ENCODE data around the gene SLC7A8.

The SLC7A8 gene

DNA sequence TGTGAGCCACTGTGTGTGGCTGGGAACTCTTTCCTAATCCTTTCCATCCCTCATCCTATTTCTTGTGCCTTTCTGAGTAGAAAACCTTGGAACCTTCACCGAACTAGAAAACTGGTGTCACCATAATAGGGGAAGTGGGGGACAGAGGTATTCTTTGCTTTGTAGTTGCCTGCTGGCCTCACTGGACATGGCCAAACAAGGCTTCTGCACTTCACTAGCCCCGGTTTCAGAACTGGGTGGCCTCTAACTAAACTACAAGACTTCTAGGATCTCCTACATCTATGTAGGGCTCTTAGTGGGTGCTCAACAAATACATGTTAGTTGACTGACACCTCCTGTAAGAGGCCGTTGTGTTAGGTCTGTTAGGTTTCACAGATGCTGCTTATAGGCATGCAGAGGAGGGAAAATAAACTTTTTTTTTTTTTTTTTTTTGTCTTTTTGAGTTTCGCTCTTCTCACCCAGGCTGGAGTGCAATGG, 78.1 kb downstream of the SLC7A8 start:
- Histone ChIP-seq H3K27me3 (ENCODE audit: control insufficient read depth, insufficient read depth, low read length) (peaks cover 11% of the 10 kb centered on the region), H3K36me3 (ENCODE audit: control insufficient read depth, insufficient read depth, low read length) (no peaks in the 10 kb centered on the region), H3K9me3 (ENCODE audit: control insufficient read depth, insufficient read depth, low read length) (no peaks in the 10 kb centered on the region), H3K4me3 (ENCODE audit: low read depth, low read length) (no peak overlapping the region), H3K4me1 (ENCODE audit: control insufficient read depth, insufficient read depth, low read length) (peaks cover 14% of the 10 kb centered on the region), H3K9ac (ENCODE audit: low read depth, low read length) (no peak overlapping the region)

DNA sequence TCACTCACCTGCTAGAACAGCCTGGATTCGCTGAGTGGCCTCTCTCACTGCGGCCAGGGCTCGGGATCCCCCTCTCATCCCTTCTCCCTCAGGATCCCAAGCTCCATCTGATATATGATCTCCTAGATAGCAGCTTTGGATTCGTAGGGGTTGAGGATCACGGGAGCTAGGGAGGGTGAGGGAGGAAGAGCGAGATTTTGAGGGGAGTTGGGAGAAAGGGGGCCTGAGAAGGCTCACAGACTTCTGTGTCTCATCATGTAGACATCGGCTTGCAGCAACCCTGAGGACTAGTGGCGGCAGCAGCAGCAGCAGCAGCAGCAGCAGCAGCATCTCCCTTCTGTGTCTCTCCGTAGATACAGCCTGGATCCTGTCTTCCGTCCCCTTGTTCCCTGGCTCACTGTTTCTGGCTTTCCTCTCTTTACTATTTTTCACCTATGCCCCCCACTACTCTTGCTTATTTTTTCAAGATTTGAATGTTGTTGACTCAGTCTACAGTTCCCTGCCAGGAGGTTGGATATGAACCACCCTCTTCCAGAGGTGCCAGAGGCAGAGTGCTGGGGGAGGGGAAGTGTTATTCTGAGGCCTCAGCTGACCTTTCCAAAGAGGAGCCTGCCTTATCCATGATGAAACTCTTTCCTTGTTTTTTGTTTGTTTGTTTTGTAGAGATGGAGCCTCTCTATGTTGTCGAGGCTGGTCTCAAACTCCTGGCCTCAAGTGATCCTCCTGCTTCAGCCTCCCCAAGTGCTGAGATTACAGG, 78.7 kb downstream of the SLC7A8 start, which contains the start of gene CIROP:
Gene CIROP, minus strand, starts transcription at position 399 of the 757 bp plus-strand sequence. Its CDS starts 69 bp downstream, at position 330.
- no peaks in the 10 kb centered on the region for H3K36me3 ChIP-seq (ENCODE audit: control insufficient read depth, insufficient read depth, low read length)
- no peak within 1 kb of the TSS for H3K4me3 ChIP-seq (ENCODE audit: low read depth, low read length)

GRCh38 chr14:23104070-23104590, 79.3 kb downstream of the SLC7A8 start:
- H3K9ac ChIP-seq (ENCODE audit: low read depth, low read length) = no peak overlapping the region
- no peaks in the 10 kb centered on the region for H3K36me3 ChIP-seq (ENCODE audit: control insufficient read depth, insufficient read depth, low read length)
- H3K27me3 ChIP-seq (ENCODE audit: control insufficient read depth, insufficient read depth, low read length) = peaks cover 7% of the 10 kb centered on the region
- peaks cover 14% of the 10 kb centered on the region for H3K4me1 ChIP-seq (ENCODE audit: control insufficient read depth, insufficient read depth, low read length)
- H3K9me3 ChIP-seq (ENCODE audit: control insufficient read depth, insufficient read depth, low read length) = no peaks in the 10 kb centered on the region
- no peak overlapping the region for H3K4me3 ChIP-seq (ENCODE audit: low read depth, low read length)

More for the DNA sequence above, 78.7 kb downstream of the SLC7A8 start, which contains the start of gene CIROP:
- Histone ChIP-seq H3K9ac (ENCODE audit: low read depth, low read length) (no peak within 1 kb of the TSS), H3K27me3 (ENCODE audit: control insufficient read depth, insufficient read depth, low read length) (peaks cover 7% of the 10 kb centered on the region), H3K4me1 (ENCODE audit: control insufficient read depth, insufficient read depth, low read length) (peaks cover 14% of the 10 kb centered on the region), H3K9me3 (ENCODE audit: control insufficient read depth, insufficient read depth, low read length) (no peaks in the 10 kb centered on the region)

DNA sequence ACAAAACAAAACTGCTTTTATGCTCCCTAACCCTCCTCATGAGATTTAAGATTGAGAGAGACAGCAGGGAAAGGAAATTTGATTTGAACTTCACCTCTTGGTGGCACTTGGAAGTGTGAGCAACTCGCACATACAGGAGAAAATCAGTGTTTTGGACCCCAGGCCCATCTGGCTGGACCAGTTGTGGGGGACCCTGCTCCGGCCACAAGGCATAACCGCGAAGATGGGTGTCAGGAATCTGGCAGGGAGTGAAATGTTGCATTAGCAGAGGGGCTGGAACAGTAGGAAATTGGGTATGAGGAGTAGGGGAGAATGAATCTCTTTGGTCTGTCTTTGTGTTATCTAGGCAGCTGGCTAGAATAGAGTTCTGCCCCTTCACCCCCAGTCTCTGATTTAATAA, 79.9 kb downstream of the SLC7A8 start:
- Histone ChIP-seq H3K4me1 (ENCODE audit: control insufficient read depth, insufficient read depth, low read length) (peaks cover 14% of the 10 kb centered on the region), H3K9ac (ENCODE audit: low read depth, low read length) (no peak overlapping the region), H3K9me3 (ENCODE audit: control insufficient read depth, insufficient read depth, low read length) (no peaks in the 10 kb centered on the region), H3K27me3 (ENCODE audit: control insufficient read depth, insufficient read depth, low read length) (peaks cover 7% of the 10 kb centered on the region), H3K36me3 (ENCODE audit: control insufficient read depth, insufficient read depth, low read length) (no peaks in the 10 kb centered on the region), H3K4me3 (ENCODE audit: low read depth, low read length) (no peak overlapping the region)

GRCh38 chr14:23102801-23103200, 80.7 kb downstream of the SLC7A8 start:
- Histone ChIP-seq H3K4me1 (ENCODE audit: control insufficient read depth, insufficient read depth, low read length) (peaks cover 14% of the 10 kb centered on the region), H3K27me3 (ENCODE audit: control insufficient read depth, insufficient read depth, low read length) (peaks cover 7% of the 10 kb centered on the region), H3K4me3 (ENCODE audit: low read depth, low read length) (no peak overlapping the region), H3K9me3 (ENCODE audit: control insufficient read depth, insufficient read depth, low read length) (no peaks in the 10 kb centered on the region), H3K9ac (ENCODE audit: low read depth, low read length) (no peak overlapping the region), H3K36me3 (ENCODE audit: control insufficient read depth, insufficient read depth, low read length) (no peaks in the 10 kb centered on the region)

DNA sequence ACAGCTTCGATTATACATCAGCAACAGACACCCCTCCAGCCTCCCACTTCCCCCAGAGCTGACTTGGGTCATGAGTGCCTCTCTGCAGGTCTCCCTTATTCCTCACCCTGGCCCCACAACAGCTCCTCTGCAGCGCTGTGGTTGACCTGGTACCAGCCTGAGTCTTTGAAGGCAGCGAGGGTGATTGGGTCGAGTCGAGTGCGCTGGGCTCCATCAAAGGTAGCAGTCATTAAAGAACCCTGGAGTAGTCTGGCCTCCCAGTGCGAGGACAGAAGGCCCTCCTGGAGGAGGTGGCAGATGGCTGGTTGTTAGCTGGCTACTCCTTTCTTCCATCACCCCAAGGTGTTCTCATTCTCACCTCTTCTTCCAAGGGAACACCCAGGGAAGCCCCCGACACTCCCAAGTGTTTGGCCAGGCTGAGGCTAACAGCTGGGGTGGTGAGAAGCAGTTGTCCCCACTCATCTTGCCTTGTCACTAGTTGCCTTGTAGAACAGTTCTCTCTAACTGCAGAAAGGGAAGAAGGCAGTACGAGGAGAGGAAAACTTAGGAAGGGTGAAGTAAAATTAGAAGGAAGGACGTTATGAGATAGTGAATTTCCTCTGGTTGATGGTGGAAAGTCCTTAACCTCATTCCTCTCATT, 81.4 kb downstream of the SLC7A8 start:
- Histone ChIP-seq H3K4me3 (ENCODE audit: low read depth, low read length) (no peak overlapping the region), H3K27me3 (ENCODE audit: control insufficient read depth, insufficient read depth, low read length) (peaks cover 7% of the 10 kb centered on the region), H3K4me1 (ENCODE audit: control insufficient read depth, insufficient read depth, low read length) (peaks cover 14% of the 10 kb centered on the region), H3K36me3 (ENCODE audit: control insufficient read depth, insufficient read depth, low read length) (no peaks in the 10 kb centered on the region), H3K9ac (ENCODE audit: low read depth, low read length) (no peak overlapping the region), H3K9me3 (ENCODE audit: control insufficient read depth, insufficient read depth, low read length) (no peaks in the 10 kb centered on the region)

GRCh38 chr14:23101213-23101970, 82.1 kb downstream of the SLC7A8 start:
- H3K9ac ChIP-seq (ENCODE audit: low read depth, low read length) = no peak overlapping the region
- no peaks in the 10 kb centered on the region for H3K9me3 ChIP-seq (ENCODE audit: control insufficient read depth, insufficient read depth, low read length)
- H3K27me3 ChIP-seq (ENCODE audit: control insufficient read depth, insufficient read depth, low read length) = peaks cover 7% of the 10 kb centered on the region
- no peaks in the 10 kb centered on the region for H3K36me3 ChIP-seq (ENCODE audit: control insufficient read depth, insufficient read depth, low read length)
- H3K4me3 ChIP-seq (ENCODE audit: low read depth, low read length) = no peak overlapping the region
- peaks cover 14% of the 10 kb centered on the region for H3K4me1 ChIP-seq (ENCODE audit: control insufficient read depth, insufficient read depth, low read length)

GRCh38 chr14:23099212-23099861, 84.1 kb downstream of the SLC7A8 start:
- Histone ChIP-seq H3K27me3 (ENCODE audit: control insufficient read depth, insufficient read depth, low read length) (peaks cover 7% of the 10 kb centered on the region), H3K4me3 (ENCODE audit: low read depth, low read length) (no peak overlapping the region), H3K9me3 (ENCODE audit: control insufficient read depth, insufficient read depth, low read length) (no peaks in the 10 kb centered on the region), H3K4me1 (ENCODE audit: control insufficient read depth, insufficient read depth, low read length) (peaks cover 5% of the 10 kb centered on the region), H3K9ac (ENCODE audit: low read depth, low read length) (no peak overlapping the region), H3K36me3 (ENCODE audit: control insufficient read depth, insufficient read depth, low read length) (no peaks in the 10 kb centered on the region)

DNA sequence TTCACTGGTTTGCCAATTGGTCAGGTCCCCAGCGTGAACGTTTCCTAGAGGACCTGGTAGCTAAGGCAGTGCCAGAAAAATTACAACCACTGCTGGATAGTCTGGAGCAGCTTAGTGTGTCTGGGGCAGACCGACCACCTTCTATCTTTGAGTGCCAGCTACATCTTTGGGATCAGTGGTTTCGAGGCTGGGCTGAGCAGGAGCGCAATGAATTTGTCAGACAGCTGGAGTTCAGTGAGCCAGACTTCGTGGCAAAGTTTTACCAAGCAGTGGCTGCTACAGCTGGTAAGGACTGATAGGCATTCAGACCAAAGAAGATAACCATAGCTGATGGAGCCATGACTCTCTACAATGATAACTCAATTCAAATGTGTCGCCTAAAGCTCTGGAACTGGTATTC, 85.7 kb downstream of the SLC7A8 start:
- no peak overlapping the region for H3K9ac ChIP-seq (ENCODE audit: low read depth, low read length)
- no peaks in the 10 kb centered on the region for H3K36me3 ChIP-seq (ENCODE audit: control insufficient read depth, insufficient read depth, low read length)
- no peaks in the 10 kb centered on the region for H3K27me3 ChIP-seq (ENCODE audit: control insufficient read depth, insufficient read depth, low read length)
- H3K4me3 ChIP-seq (ENCODE audit: low read depth, low read length) = no peak overlapping the region
- no peaks in the 10 kb centered on the region for H3K4me1 ChIP-seq (ENCODE audit: control insufficient read depth, insufficient read depth, low read length)
- no peaks in the 10 kb centered on the region for H3K9me3 ChIP-seq (ENCODE audit: control insufficient read depth, insufficient read depth, low read length)

- H3K9ac ChIP-seq (ENCODE audit: low read depth, low read length) = peak within 1 kb of the TSS; percentile 98
- H3K4me3 ChIP-seq (ENCODE audit: low read depth, low read length) = peak within 1 kb of the TSS; percentile 96
- no peaks in the 10 kb centered on the region for H3K9me3 ChIP-seq (ENCODE audit: control insufficient read depth, insufficient read depth, low read length)
- H3K36me3 ChIP-seq (ENCODE audit: control insufficient read depth, insufficient read depth, low read length) = peaks cover 12% of the 10 kb centered on the region
- H3K27me3 ChIP-seq (ENCODE audit: control insufficient read depth, insufficient read depth, low read length) = no peaks in the 10 kb centered on the region
- no peaks in the 10 kb centered on the region for H3K4me1 ChIP-seq (ENCODE audit: control insufficient read depth, insufficient read depth, low read length)
These were observed 88.0 kb downstream of the SLC7A8 start, which contains the start of gene C14orf119 for GRCh38 chr14:23095196-23096108. Gene C14orf119, plus strand, starts transcription at chr14:23095505. Its CDS starts 2,154 bp downstream, at chr14:23097659.

All from iPS-15b (cell line).